B cell (primary cell): ENCODE measurements around the gene ITCH. TPM values are rescaled to one million over a fixed set of nuclear protein-coding genes. Genes with fewer than 3 reads are reported as not detected.

Source experiments
- ATAC-seq: fragments of 200-7000 bp; cut with Tn5 transposase; one replicate; pipeline ENCODE4 v1.10.0; 2021; ENCODE audit warnings: low read depth, mild to moderate bottlenecking, moderate number of reproducible peaks, moderate library complexity
- CTCF ChIA-PET: fragments of 350-600 bp; sonication (Branson Sonifier 250); formaldehyde crosslinking; loops from one replicate; lab custom pipeline; 2021; ENCODE audit warnings: antibody characterized with exemption, inconsistent platforms; lab: Charles Lee
- POLR2A ChIA-PET: fragments of 350-600 bp; sonication (Branson Sonifier 250); formaldehyde crosslinking; loops from one replicate; lab custom pipeline; 2021; ENCODE audit warnings: antibody characterized with exemption; lab: Charles Lee
- DNase-seq: peaks from one replicate; pipeline ENCODE4 v3.0.0; 2013
- H2AFZ ChIP-seq: 2 replicates; pipeline ENCODE4 v1.6.1; 2012; ENCODE audit warnings: mild to moderate bottlenecking, low read depth, low read length; ENCODE audit not compliant: insufficient read depth, poor library complexity, severe bottlenecking
- H3K27ac ChIP-seq, 2 donors: 1 replicate in 1 of 2; 2 replicates in 1 of 2; pipeline ENCODE4 v1.5.1; 2012 to 2013; ENCODE audit warnings: low read length in 2 of 2, mild to moderate bottlenecking in 2 of 2, moderate library complexity in 1 of 2
- H3K27me3 ChIP-seq, 4 experiments: fragments of 200-600 bp in 1 of 4; sonication (generic) in 1 of 4; replicated peaks in 1 of 4; 1 replicate in 2 of 4; 2 replicates in 2 of 4; pipeline versions ENCODE4 v1.6.1 to v1.7.0; 2013 to 2016; ENCODE audit warnings: low read length in 3 of 4, mild to moderate bottlenecking in 2 of 4, mixed read lengths in 1 of 4, moderate library complexity in 1 of 4; ENCODE audit not compliant: insufficient read depth in 4 of 4, control insufficient read depth in 3 of 4; ENCODE audit errors: control extremely low read depth in 1 of 4
- H3K36me3 ChIP-seq, 2 experiments: replicated peaks in 1 of 2; 1 replicate in 1 of 2; 2 replicates in 1 of 2; pipeline versions ENCODE4 v1.6.1 to v1.7.1; 2013; ENCODE audit warnings: low read length in 1 of 2; ENCODE audit not compliant: insufficient read depth in 2 of 2, control insufficient read depth in 1 of 2; ENCODE audit errors: control extremely low read depth in 1 of 2, extremely low read depth in 1 of 2
- H3K4me1 ChIP-seq, 2 donors: fragments of 200-600 bp in 1 of 2; sonication (generic) in 1 of 2; 1 replicate in 1 of 2; 2 replicates in 1 of 2; pipeline versions ENCODE4 v1.5.1 to v1.6.1; 2013 to 2017; ENCODE audit warnings: low read length in 2 of 2; ENCODE audit not compliant: control insufficient read depth in 2 of 2, insufficient read depth in 2 of 2
- H3K4me2 ChIP-seq: replicated peaks from 2 replicates; pipeline ENCODE3; 2012; ENCODE audit warnings: mild to moderate bottlenecking, low read depth, low read length; ENCODE audit not compliant: poor library complexity, severe bottlenecking
- H3K4me3 ChIP-seq, 5 experiments: fragments of 200-600 bp in 1 of 5; sonication (generic) in 1 of 5; 1 replicate in 3 of 5; 2 replicates in 2 of 5; pipeline versions ENCODE4 v1.5.1 to v1.7.0; 2011 to 2016; ENCODE audit warnings: low read length in 4 of 5, mild to moderate bottlenecking in 4 of 5, low read depth in 2 of 5, control low read depth in 1 of 5, moderate library complexity in 1 of 5; ENCODE audit not compliant: insufficient read depth in 1 of 5; ENCODE audit errors: control extremely low read depth in 1 of 5, extremely low read depth in 1 of 5
- H3K79me2 ChIP-seq: fragments of 200-600 bp; sonication (generic); one replicate; pipeline ENCODE4 v1.6.0; 2016; ENCODE audit warnings: low read length; ENCODE audit not compliant: control insufficient read depth, insufficient read depth
- H3K9ac ChIP-seq: fragments of 200-600 bp; sonication (generic); 2 replicates; pipeline ENCODE4 v1.6.1; 2017; ENCODE audit warnings: mild to moderate bottlenecking, low read length, moderate library complexity
- H3K9me3 ChIP-seq, 3 donors: one replicate each; pipeline versions ENCODE4 v1.6.1 to v1.7.1; 2013; ENCODE audit warnings: low read length in 2 of 3; ENCODE audit not compliant: control insufficient read depth in 2 of 3, insufficient read depth in 1 of 3; ENCODE audit errors: control extremely low read depth in 1 of 3
- H4K20me1 ChIP-seq: 2 replicates; pipeline ENCODE4 v1.6.0; 2012; ENCODE audit warnings: mild to moderate bottlenecking, low read length; ENCODE audit not compliant: insufficient read depth, control insufficient read depth, poor library complexity, severe bottlenecking
- H3K27ac Mint-ChIP-seq: one replicate; pipeline ENCODE4 v1.8.0; 2021; ENCODE audit warnings: mixed read lengths
- H3K27me3 Mint-ChIP-seq: one replicate; pipeline ENCODE4 v1.8.0; 2021; ENCODE audit warnings: mixed read lengths
- H3K4me1 Mint-ChIP-seq: one replicate; pipeline ENCODE4 v1.8.0; 2021; ENCODE audit warnings: mixed read lengths
- H3K4me3 Mint-ChIP-seq: one replicate; pipeline ENCODE4 v1.8.0; 2021; ENCODE audit warnings: mixed read lengths
- H3K9me3 Mint-ChIP-seq: one replicate; pipeline ENCODE4 v1.8.0; 2022; ENCODE audit warnings: mixed read lengths; ENCODE audit not compliant: insufficient read depth
- EZH2 ChIP-seq: IDR thresholded peaks from 2 replicates; pipeline ENCODE4 v1.6.1; 2012; ENCODE audit warnings: borderline replicate concordance, low read depth, mild to moderate bottlenecking, moderate library complexity, low read length; ENCODE audit not compliant: insufficient read depth, poor library complexity, severe bottlenecking
- WGBS: methylation state at CpG from one replicate; pipeline ENCODE4 v1.1.5; 2013; ENCODE audit warnings: missing lambda C conversion rate; ENCODE audit not compliant: insufficient coverage; 5-methylcytosine and 5-hydroxymethylcytosine counted together
- intact Hi-C: fragments of 100-400 bp; cut with micrococcal nuclease; formaldehyde crosslinking; loops from one replicate; pipeline ENCODE4 v1.10.0; 2022
- polyA plus RNA-seq: library from polyadenylated mRNA; depleted of rRNA; stranded (reverse); fragments of >200 nt; gene quantifications from 2 replicates; pipeline ENCODE4 v1.2.3, GENCODE V29; 2012
- total RNA-seq, 2 donors: library from RNA; stranded (reverse); fragments of 120-200 nt in 1 of 2; gene quantifications; 1 replicate in 1 of 2; 2 replicates in 1 of 2; pipeline versions ENCODE4 v1.2.3 to v1.2.4, GENCODE V29; 2013 to 2022
- TF ChIP-seq, protein P1 (sequence below): fragments of 200-600 bp; IDR thresholded peaks from one replicate; pipeline ENCODE4 v1.8.0; 2022; ENCODE audit warnings: antibody characterized with exemption, mild to moderate bottlenecking

Gene ITCH
- total and polyA plus RNA-seq, 2 donors (not counting 1 experiment from before 2014, with no cell fraction given): 10.0 to 110 TPM

DNA sequence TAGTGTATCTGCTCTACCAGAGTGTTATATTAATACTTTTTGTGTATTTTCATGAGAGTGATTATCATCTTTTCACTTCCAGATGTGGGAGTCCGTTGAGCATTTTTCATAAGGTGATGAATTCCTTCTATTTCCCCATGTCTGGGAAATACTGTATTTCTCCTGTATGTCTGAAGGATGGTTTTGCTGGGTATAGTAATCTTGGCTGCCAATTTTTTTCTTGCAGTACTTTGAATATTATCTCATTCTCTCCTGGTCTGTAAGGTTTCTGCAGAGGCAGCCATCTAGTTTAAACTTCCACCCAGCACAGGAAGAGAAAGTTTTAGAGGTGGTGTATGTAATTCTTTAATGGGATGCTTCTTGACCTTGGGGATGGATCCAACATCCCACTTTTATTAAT, 137.8 kb downstream of the ITCH start:
- Histone ChIP-seq H3K79me2 (peaks cover 7% of the 10 kb centered on the region), H3K9me3 (peaks cover 7 to 11% (median 8%) of the 10 kb centered on the region in 3 donors), H3K4me3 (no peak overlapping the region), H4K20me1 (no peaks in the 10 kb centered on the region), H3K9ac (no peak overlapping the region), H3K4me1 (peaks cover 0 to 1% of the 10 kb centered on the region in 2 donors), H3K36me3 (peaks cover 8 to 33% of the 10 kb centered on the region in 2 experiments), H3K4me2 (no peak overlapping the region), H3K27me3 (no peaks in the 10 kb centered on the region), H3K27ac (no peak overlapping the region), H2AFZ (no peak overlapping the region)
- Mint-ChIP-seq H3K4me3 (no peak overlapping the region), H3K27ac (no peak overlapping the region), H3K9me3 (peaks cover 9% of the 10 kb centered on the region), H3K27me3 (no peaks in the 10 kb centered on the region), H3K4me1 (peaks cover 7% of the 10 kb centered on the region)
- no peak for TF ChIP-seq EZH2
- TF ChIP-seq, protein P1, sequence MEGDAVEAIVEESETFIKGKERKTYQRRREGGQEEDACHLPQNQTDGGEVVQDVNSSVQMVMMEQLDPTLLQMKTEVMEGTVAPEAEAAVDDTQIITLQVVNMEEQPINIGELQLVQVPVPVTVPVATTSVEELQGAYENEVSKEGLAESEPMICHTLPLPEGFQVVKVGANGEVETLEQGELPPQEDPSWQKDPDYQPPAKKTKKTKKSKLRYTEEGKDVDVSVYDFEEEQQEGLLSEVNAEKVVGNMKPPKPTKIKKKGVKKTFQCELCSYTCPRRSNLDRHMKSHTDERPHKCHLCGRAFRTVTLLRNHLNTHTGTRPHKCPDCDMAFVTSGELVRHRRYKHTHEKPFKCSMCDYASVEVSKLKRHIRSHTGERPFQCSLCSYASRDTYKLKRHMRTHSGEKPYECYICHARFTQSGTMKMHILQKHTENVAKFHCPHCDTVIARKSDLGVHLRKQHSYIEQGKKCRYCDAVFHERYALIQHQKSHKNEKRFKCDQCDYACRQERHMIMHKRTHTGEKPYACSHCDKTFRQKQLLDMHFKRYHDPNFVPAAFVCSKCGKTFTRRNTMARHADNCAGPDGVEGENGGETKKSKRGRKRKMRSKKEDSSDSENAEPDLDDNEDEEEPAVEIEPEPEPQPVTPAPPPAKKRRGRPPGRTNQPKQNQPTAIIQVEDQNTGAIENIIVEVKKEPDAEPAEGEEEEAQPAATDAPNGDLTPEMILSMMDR: no peak
- WGBS: no CpG with 5 or more reads among the region's 1 CpG
- ATAC-seq (no peak), DNase-seq (no peak)
- CTCF ChIA-PET: no interaction called here
- POLR2A ChIA-PET: no interaction called here
- intact Hi-C loops: no loop called here

DNA sequence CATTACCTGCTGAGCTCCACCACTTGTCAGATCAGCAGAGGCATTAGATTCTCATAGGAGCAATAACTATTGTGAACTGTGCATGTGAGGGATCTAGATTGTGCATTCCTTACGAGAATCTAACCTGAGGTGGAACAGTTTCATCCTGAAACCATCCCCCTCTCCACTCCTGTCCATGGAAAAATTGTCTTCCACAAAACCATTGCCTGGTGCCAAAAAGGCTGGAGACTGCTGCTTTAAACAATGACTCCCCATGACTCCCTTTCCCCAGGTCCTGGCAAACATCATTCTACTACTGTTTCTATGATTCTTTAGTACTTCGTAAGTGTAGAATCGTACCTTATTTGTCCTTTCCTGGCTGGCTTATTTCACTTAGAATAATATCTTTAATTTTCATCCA, 143.4 kb downstream of the ITCH start:
- Histone ChIP-seq H3K27me3 (no peaks in the 10 kb centered on the region), H3K4me3 (no peak overlapping the region), H3K36me3 (peaks cover 20 to 34% of the 10 kb centered on the region in 2 experiments), H2AFZ (no peak overlapping the region), H3K9me3 (no peaks in the 10 kb centered on the region), H3K4me1 (no peaks in the 10 kb centered on the region), H3K79me2 (no peaks in the 10 kb centered on the region), H3K4me2 (no peak overlapping the region), H4K20me1 (no peaks in the 10 kb centered on the region), H3K27ac (no peak overlapping the region), H3K9ac (no peak overlapping the region)
- TF ChIP-seq, protein P1: no peak
- TF ChIP-seq EZH2: no peak
- Mint-ChIP-seq H3K4me3 (no peak overlapping the region), H3K9me3 (no peaks in the 10 kb centered on the region), H3K27ac (no peak overlapping the region), H3K27me3 (no peaks in the 10 kb centered on the region), H3K4me1 (no peaks in the 10 kb centered on the region)
- ChIA-PET POLR2A (no interaction called here), CTCF (interaction anchor here (1.5 kb wide), 1 partner anchor 16 kb away, joined by 4 read pairs; no protein-coding TSS in a partner anchor)
- WGBS: 83% methylated on average over 1 of the region's 3 CpGs
- intact Hi-C loops: no loop called here
- ATAC-seq (no peak), DNase-seq (no peak)
